ENCODE results near the gene PPP2CA. TPM values are rescaled to one million over a fixed set of nuclear protein-coding genes. Genes with fewer than 3 reads are reported as not detected.
"Not testable (repeated sequence)": the region's sequence is repeated elsewhere in the genome, so short reads cannot be mapped to it uniquely, and the experiment has no call there.

PPP2CA gene
- polyA plus RNA-seq, 2 donors, result 41.5 to 102 TPM

DNA sequence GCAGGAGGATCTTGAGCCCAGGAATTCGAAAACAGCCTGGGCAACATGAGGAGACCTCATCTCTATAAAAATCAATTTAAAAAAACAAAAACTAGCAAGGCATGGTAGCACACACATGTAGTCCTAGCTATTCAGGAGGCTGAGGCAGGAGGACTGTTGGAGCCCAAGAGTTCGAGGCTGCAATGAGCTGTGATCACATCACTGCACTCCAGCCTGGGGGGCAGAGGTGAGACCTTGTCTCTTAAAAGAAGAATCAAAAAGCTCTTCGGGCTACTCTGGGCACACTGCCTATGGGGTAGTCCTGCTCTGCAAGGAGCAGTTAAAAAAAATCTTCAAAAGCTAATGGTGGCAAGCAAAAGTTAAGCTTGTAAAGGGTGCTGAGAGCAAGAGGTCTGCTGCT, 72.6 kb downstream of the PPP2CA start:
- Histone ChIP-seq H3K27ac (ENCODE audit: low read depth in 2 of 2, low read length in 1 of 2) (no peak overlapping the region), H3K9me3 (ENCODE audit: control insufficient read depth in 2 of 2, insufficient read depth in 1 of 2, low read depth in 1 of 2, low read length in 1 of 2) (no peaks in the 10 kb centered on the region), H3K4me1 (ENCODE audit: control insufficient read depth in 2 of 2, insufficient read depth in 2 of 2, low read length in 1 of 2) (peaks cover 0 to 2% of the 10 kb centered on the region in 2 donors), H3K36me3 (ENCODE audit: control insufficient read depth in 2 of 2, insufficient read depth in 2 of 2, low read length in 1 of 2) (peaks cover 9 to 13% of the 10 kb centered on the region in 2 donors), H3K27me3 (ENCODE audit: control insufficient read depth in 1 of 2, insufficient read depth in 2 of 2, low read length in 2 of 2) (no peaks in the 10 kb centered on the region), H3K4me3 (ENCODE audit: low read depth in 1 of 2, low read length in 2 of 2) (no peak overlapping the region)
- 78 to 95% methylated on average over 3 of the region's 3 CpGs for WGBS, 2 donors

GRCh38 chr5:134152173-134152832, 73.6 kb downstream of the PPP2CA start:
- not testable (repeated sequence) for H3K27ac ChIP-seq (ENCODE audit: low read depth in 2 of 2, low read length in 1 of 2)
- H3K36me3 ChIP-seq (ENCODE audit: control insufficient read depth in 2 of 2, insufficient read depth in 2 of 2, low read length in 1 of 2), result peaks cover 8 to 13% of the 10 kb centered on the region in 2 donors

DNA sequence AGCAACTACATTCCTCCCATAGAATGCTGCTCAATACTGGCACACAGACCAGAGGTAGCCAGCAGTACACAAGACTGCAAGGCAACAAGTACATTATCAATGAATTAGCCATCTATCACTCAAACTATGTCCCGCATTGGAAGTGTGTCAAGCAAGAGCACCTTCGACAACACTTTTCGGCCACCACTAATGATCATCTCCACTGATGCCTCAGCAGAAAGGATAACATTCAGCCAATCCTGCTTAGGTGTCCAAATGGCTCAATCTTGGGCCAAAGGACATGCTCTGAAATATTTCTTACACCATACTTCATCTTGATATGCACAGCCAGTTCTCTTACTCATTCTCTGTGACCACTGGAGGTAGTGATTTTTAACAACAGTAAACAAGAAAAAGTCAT, 74.2 kb downstream of the PPP2CA start:
- Histone ChIP-seq H3K4me1 (ENCODE audit: control insufficient read depth in 2 of 2, insufficient read depth in 2 of 2, low read length in 1 of 2) (peaks cover 0 to 2% of the 10 kb centered on the region in 2 donors), H3K9me3 (ENCODE audit: control insufficient read depth in 2 of 2, insufficient read depth in 1 of 2, low read depth in 1 of 2, low read length in 1 of 2) (no peaks in the 10 kb centered on the region), H3K27me3 (ENCODE audit: control insufficient read depth in 1 of 2, insufficient read depth in 2 of 2, low read length in 2 of 2) (no peaks in the 10 kb centered on the region), H3K4me3 (ENCODE audit: low read depth in 1 of 2, low read length in 2 of 2) (no peak overlapping the region), H3K36me3 (ENCODE audit: control insufficient read depth in 2 of 2, insufficient read depth in 2 of 2, low read length in 1 of 2) (peaks cover 11 to 13% of the 10 kb centered on the region in 2 donors), H3K27ac (ENCODE audit: low read depth in 2 of 2, low read length in 1 of 2) (peak overlapping the region in 1 of 2 donors; percentile 9)
- WGBS, 2 donors, result 88 to 96% methylated on average over 3 of the region's 3 CpGs

More at GRCh38 chr5:134152173-134152832, 73.6 kb downstream of the PPP2CA start:
- H3K4me1 ChIP-seq (ENCODE audit: control insufficient read depth in 2 of 2, insufficient read depth in 2 of 2, low read length in 1 of 2); H3K27me3 ChIP-seq (ENCODE audit: control insufficient read depth in 1 of 2, insufficient read depth in 2 of 2, low read length in 2 of 2); H3K9me3 ChIP-seq (ENCODE audit: control insufficient read depth in 2 of 2, insufficient read depth in 1 of 2, low read depth in 1 of 2, low read length in 1 of 2); H3K4me3 ChIP-seq (ENCODE audit: low read depth in 1 of 2, low read length in 2 of 2): not testable (repeated sequence)
- whole genome bisulfite sequencing, 2 donors, result 93 to 94% methylated on average over 15 of the region's 15 CpGs

DNA sequence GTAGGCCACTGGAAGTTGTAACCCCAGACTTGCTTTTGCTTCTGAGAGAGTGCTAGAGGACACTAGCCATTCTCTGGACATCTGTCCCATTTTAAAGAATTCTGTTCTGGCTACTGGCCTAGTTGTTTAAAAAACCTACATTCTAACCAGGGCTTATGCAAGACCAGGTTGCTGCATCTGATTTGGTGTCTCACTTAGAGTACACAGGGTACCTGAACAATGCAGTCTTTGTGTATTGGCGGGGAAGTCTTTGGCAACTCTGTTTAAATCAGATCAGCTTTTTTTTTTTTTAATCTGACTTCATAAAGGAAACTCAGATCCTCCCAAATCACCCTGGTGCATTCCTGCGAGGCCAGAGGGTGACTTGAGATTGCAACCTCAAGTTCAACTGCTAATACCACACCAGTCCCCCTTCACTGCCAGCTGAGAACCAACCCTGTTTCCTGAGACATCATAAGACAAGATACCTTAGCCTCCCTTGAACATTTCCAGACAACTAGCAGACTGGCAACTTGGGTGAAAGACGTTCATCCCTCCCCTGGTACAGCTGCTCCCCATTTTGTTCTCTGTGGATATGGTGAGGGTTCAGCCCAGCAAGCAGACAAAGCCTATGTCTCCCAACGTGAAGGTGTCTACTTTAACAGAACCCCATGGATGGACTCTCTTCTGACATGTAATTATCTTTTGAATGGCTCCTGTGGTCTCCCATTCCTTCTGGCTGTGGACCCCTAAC, 76.1 kb downstream of the PPP2CA start:
- no peaks in the 10 kb centered on the region for H3K27me3 ChIP-seq (ENCODE audit: control insufficient read depth in 1 of 2, insufficient read depth in 2 of 2, low read length in 2 of 2)
- no peaks in the 10 kb centered on the region for H3K9me3 ChIP-seq (ENCODE audit: control insufficient read depth in 2 of 2, insufficient read depth in 1 of 2, low read depth in 1 of 2, low read length in 1 of 2)
- H3K36me3 ChIP-seq (ENCODE audit: control insufficient read depth in 2 of 2, insufficient read depth in 2 of 2, low read length in 1 of 2), result peaks cover 18 to 23% of the 10 kb centered on the region in 2 donors
- peaks cover 0 to 2% of the 10 kb centered on the region in 2 donors for H3K4me1 ChIP-seq (ENCODE audit: control insufficient read depth in 2 of 2, insufficient read depth in 2 of 2, low read length in 1 of 2)
- no peak overlapping the region for H3K4me3 ChIP-seq (ENCODE audit: low read depth in 1 of 2, low read length in 2 of 2)
- WGBS, 2 donors, result 50 to 65% methylated on average over 4 of the region's 4 CpGs
- no peak overlapping the region for H3K27ac ChIP-seq (ENCODE audit: low read depth in 2 of 2, low read length in 1 of 2)

GRCh38 chr5:134148986-134149539, 76.8 kb downstream of the PPP2CA start:
- no peaks in the 10 kb centered on the region for H3K27me3 ChIP-seq (ENCODE audit: control insufficient read depth in 1 of 2, insufficient read depth in 2 of 2, low read length in 2 of 2)
- peaks cover 18 to 28% of the 10 kb centered on the region in 2 donors for H3K36me3 ChIP-seq (ENCODE audit: control insufficient read depth in 2 of 2, insufficient read depth in 2 of 2, low read length in 1 of 2)
- H3K9me3 ChIP-seq (ENCODE audit: control insufficient read depth in 2 of 2, insufficient read depth in 1 of 2, low read depth in 1 of 2, low read length in 1 of 2), result no peaks in the 10 kb centered on the region
- 79 to 86% methylated on average over 6 of the region's 6 CpGs for WGBS, 2 donors
- peaks cover 0 to 2% of the 10 kb centered on the region in 2 donors for H3K4me1 ChIP-seq (ENCODE audit: control insufficient read depth in 2 of 2, insufficient read depth in 2 of 2, low read length in 1 of 2)
- no peak overlapping the region for H3K4me3 ChIP-seq (ENCODE audit: low read depth in 1 of 2, low read length in 2 of 2)
- no peak overlapping the region for H3K27ac ChIP-seq (ENCODE audit: low read depth in 2 of 2, low read length in 1 of 2)

DNA sequence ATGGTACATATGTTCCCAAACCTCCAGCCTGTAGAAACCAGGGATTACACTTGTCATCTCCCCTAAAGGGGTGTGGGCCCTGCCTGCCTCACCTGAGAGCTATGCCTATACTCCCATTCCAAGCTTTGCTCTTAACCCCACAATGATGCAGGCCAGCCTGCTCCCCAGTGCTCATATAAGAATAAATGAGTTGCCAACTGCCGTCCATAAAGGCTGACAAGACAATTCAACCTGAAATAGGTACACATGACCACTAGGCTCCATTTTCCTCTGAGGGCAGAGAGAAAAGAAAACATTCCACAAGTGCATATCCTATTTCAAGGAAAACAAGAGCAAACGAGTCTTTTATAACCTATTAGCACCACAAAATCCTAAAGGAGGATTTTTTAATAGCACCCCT, 77.6 kb downstream of the PPP2CA start:
- peaks cover 0 to 2% of the 10 kb centered on the region in 2 donors for H3K4me1 ChIP-seq (ENCODE audit: control insufficient read depth in 2 of 2, insufficient read depth in 2 of 2, low read length in 1 of 2)

DNA sequence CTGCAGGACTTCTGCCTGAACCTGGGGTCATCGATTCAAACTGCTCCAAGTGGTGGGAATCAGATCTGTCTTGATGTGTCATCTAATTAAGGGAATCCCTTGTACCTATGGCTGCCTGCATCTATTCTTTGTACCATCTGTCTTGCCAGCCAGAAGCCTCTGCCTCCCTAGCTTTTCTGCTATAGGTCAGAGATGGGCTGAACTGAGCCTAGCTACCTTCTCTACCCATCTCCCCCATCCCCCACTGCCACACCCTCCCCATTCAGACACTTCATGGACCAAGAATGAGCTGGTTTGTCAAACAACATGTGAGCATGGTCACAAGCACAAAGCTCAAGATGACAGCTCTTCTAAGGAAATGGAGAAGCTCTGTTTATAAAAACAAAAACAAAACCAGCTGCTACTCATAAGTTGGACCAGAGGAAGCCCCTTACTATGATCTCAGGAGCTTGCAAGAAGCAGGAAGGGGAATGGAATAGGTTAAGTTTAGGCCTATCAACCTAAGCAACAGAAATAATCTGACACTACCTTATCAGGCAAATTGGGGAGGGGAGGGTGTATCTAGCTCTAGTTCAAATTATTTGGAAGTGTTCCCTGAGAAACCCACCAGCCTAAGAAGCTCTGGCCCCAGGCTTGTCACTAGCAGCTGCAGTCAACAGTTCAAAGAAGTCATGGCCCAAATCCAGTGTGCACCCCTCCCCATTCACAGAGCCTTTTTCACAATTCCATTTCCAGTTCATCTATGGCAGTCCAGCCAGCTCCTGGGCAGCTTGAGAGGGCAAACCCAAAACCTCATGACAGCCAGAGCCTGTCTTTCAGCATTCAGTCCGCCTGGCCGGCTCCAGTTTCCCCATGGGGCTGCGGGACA, 79.0 kb downstream of the PPP2CA start:
- no peaks in the 10 kb centered on the region for H3K9me3 ChIP-seq (ENCODE audit: control insufficient read depth in 2 of 2, insufficient read depth in 1 of 2, low read depth in 1 of 2, low read length in 1 of 2)
- peaks cover 0 to 2% of the 10 kb centered on the region in 2 donors for H3K4me1 ChIP-seq (ENCODE audit: control insufficient read depth in 2 of 2, insufficient read depth in 2 of 2, low read length in 1 of 2)
- no peak overlapping the region for H3K27ac ChIP-seq (ENCODE audit: low read depth in 2 of 2, low read length in 1 of 2)
- no peak overlapping the region for H3K4me3 ChIP-seq (ENCODE audit: low read depth in 1 of 2, low read length in 2 of 2)
- WGBS, 2 donors, result 73 to 83% methylated on average over 4 of the region's 4 CpGs
- peaks cover 13 to 40% of the 10 kb centered on the region in 2 donors for H3K36me3 ChIP-seq (ENCODE audit: control insufficient read depth in 2 of 2, insufficient read depth in 2 of 2, low read length in 1 of 2)
- H3K27me3 ChIP-seq (ENCODE audit: control insufficient read depth in 1 of 2, insufficient read depth in 2 of 2, low read length in 2 of 2), result no peaks in the 10 kb centered on the region

More for the DNA sequence above, 77.6 kb downstream of the PPP2CA start:
- Histone ChIP-seq H3K27ac (ENCODE audit: low read depth in 2 of 2, low read length in 1 of 2) (no peak overlapping the region), H3K4me3 (ENCODE audit: low read depth in 1 of 2, low read length in 2 of 2) (no peak overlapping the region), H3K36me3 (ENCODE audit: control insufficient read depth in 2 of 2, insufficient read depth in 2 of 2, low read length in 1 of 2) (peaks cover 14 to 31% of the 10 kb centered on the region in 2 donors), H3K27me3 (ENCODE audit: control insufficient read depth in 1 of 2, insufficient read depth in 2 of 2, low read length in 2 of 2) (no peaks in the 10 kb centered on the region), H3K9me3 (ENCODE audit: control insufficient read depth in 2 of 2, insufficient read depth in 1 of 2, low read depth in 1 of 2, low read length in 1 of 2) (no peaks in the 10 kb centered on the region)
- 41 to 60% methylated on average over 2 of the region's 2 CpGs for WGBS, 2 donors

GRCh38 chr5:134145779-134146581, 79.9 kb downstream of the PPP2CA start:
- Histone ChIP-seq H3K36me3 (ENCODE audit: control insufficient read depth in 2 of 2, insufficient read depth in 2 of 2, low read length in 1 of 2) (peaks cover 11 to 37% of the 10 kb centered on the region in 2 donors), H3K27me3 (ENCODE audit: control insufficient read depth in 1 of 2, insufficient read depth in 2 of 2, low read length in 2 of 2) (no peaks in the 10 kb centered on the region), H3K27ac (ENCODE audit: low read depth in 2 of 2, low read length in 1 of 2) (no peak overlapping the region), H3K4me3 (ENCODE audit: low read depth in 1 of 2, low read length in 2 of 2) (no peak overlapping the region), H3K4me1 (ENCODE audit: control insufficient read depth in 2 of 2, insufficient read depth in 2 of 2, low read length in 1 of 2) (peaks cover 0 to 2% of the 10 kb centered on the region in 2 donors), H3K9me3 (ENCODE audit: control insufficient read depth in 2 of 2, insufficient read depth in 1 of 2, low read depth in 1 of 2, low read length in 1 of 2) (no peaks in the 10 kb centered on the region)
- WGBS, 2 donors, result 84 to 85% methylated on average over 11 to 13 of the region's 13 CpGs

All from esophagus (tissue), 2 donors.